UCSD-AML1 (cell line): Measurements from ENCODE around the gene FAM227B.
"Not testable (repeated sequence)": the region's sequence is repeated elsewhere in the genome, so short reads cannot be mapped to it uniquely, and the experiment has no call there.

ENCODE experiments used
- DNase-seq: peaks from one replicate; lab custom pipeline; 2025; ENCODE audit not compliant: unreplicated experiment; lab: John Stamatoyannopoulos, UW

FAM227B gene

GRCh38 chr15:49441356-49441755 lies 179.3 kb downstream of the FAM227B start:
- no peak for DNase-seq

GRCh38 chr15:49439678-49440395 lies 180.8 kb downstream of the FAM227B start:
- DNase-seq = no peak

GRCh38 chr15:49438962-49439631 lies 181.5 kb downstream of the FAM227B start:
- peak; percentile 72 for DNase-seq

- no peak for DNase-seq
These were observed 183.9 kb downstream of the FAM227B start for GRCh38 chr15:49436751-49437150.

- DNase-seq = no peak
These were observed 185.4 kb downstream of the FAM227B start for GRCh38 chr15:49435174-49435573.

GRCh38 chr15:49430046-49430445 lies 190.6 kb downstream of the FAM227B start:
- no peak for DNase-seq

- no peak for DNase-seq
These were observed 192.1 kb downstream of the FAM227B start for GRCh38 chr15:49428409-49429095.

GRCh38 chr15:49427372-49427771 lies 193.2 kb downstream of the FAM227B start:
- DNase-seq = no peak

GRCh38 chr15:49424954-49425353 lies 195.7 kb downstream of the FAM227B start:
- DNase-seq = no peak

- no peak for DNase-seq
These were observed 196.6 kb downstream of the FAM227B start for GRCh38 chr15:49423901-49424550.

- peak; percentile 9 for DNase-seq
These were observed 197.6 kb downstream of the FAM227B start, which contains the start of gene FGF7 for GRCh38 chr15:49423021-49423420. TSS of gene FGF7 (plus strand) at chr15:49423242. CDS start at chr15:49424298, 1,056 bp downstream.

GRCh38 chr15:49421991-49422390 lies 198.6 kb downstream of the FAM227B start:
- no peak for DNase-seq

GRCh38 chr15:49418811-49419210 lies 201.8 kb downstream of the FAM227B start:
- no peak for DNase-seq

GRCh38 chr15:49415638-49416037 lies 205.0 kb downstream of the FAM227B start:
- no peak for DNase-seq

GRCh38 chr15:49415149-49415548 lies 205.5 kb downstream of the FAM227B start:
- no peak for DNase-seq

- DNase-seq = no peak
These were observed 207.8 kb downstream of the FAM227B start for GRCh38 chr15:49412797-49413196.

GRCh38 chr15:49410641-49411040 lies 210.0 kb downstream of the FAM227B start:
- no peak for DNase-seq

- DNase-seq = no peak
These were observed 214.1 kb downstream of the FAM227B start for GRCh38 chr15:49406352-49407118.

- not testable (repeated sequence) for DNase-seq
These were observed 217.9 kb downstream of the FAM227B start for GRCh38 chr15:49402515-49403296.

GRCh38 chr15:49387471-49387870 lies 233.1 kb downstream of the FAM227B start:
- DNase-seq = no peak
